Hepatocyte (in vitro differentiated cells): ENCODE measurements around the gene RAMAC.

Experiments used
- EZH2phosphoT487 ChIP-seq: fragments of 200-600 bp; sonication (generic); IDR thresholded peaks from one replicate; pipeline ENCODE4 v1.6.1; 2018; ENCODE audit warnings: antibody characterized with exemption, mild to moderate bottlenecking, low read depth, moderate library complexity; ENCODE audit not compliant: unreplicated experiment, severe bottlenecking
- TF ChIP-seq, protein P1 (sequence below): fragments of 200-600 bp; sonication (generic); IDR thresholded peaks from 2 replicates; pipeline ENCODE4 v1.5.1; 2016; ENCODE audit warnings: antibody characterized with exemption, mild to moderate bottlenecking; ENCODE audit not compliant: poor library complexity

DNA sequence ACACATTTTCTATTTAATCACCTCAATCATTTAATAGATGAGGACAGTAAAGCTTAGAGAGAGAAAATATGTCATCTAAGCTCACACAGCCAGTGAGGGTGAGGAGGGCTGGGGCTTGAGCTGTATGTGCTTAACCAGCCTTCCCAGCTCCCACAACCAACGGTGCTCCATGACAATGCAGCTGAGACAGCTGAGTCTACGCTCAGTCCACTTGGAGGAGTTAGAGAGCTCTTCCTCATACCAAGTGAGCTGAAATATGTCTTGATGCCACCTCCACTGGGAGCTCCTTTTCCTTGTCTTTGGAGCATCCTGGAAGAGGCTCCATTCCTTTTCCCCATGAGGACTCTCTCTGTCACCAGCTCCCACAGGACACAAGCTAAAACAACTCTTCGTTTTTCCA, 42.8 kb upstream of the RAMAC start:
- no peak for TF ChIP-seq EZH2phosphoT487
- TF ChIP-seq, protein P1, sequence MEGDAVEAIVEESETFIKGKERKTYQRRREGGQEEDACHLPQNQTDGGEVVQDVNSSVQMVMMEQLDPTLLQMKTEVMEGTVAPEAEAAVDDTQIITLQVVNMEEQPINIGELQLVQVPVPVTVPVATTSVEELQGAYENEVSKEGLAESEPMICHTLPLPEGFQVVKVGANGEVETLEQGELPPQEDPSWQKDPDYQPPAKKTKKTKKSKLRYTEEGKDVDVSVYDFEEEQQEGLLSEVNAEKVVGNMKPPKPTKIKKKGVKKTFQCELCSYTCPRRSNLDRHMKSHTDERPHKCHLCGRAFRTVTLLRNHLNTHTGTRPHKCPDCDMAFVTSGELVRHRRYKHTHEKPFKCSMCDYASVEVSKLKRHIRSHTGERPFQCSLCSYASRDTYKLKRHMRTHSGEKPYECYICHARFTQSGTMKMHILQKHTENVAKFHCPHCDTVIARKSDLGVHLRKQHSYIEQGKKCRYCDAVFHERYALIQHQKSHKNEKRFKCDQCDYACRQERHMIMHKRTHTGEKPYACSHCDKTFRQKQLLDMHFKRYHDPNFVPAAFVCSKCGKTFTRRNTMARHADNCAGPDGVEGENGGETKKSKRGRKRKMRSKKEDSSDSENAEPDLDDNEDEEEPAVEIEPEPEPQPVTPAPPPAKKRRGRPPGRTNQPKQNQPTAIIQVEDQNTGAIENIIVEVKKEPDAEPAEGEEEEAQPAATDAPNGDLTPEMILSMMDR, result no peak
